Right cardiac atrium (tissue), 5 donors: ENCODE measurements around the gene PBX1. TPM values are rescaled to one million over a fixed set of nuclear protein-coding genes. Genes with fewer than 3 reads are reported as not detected.
A peak's percentile ranks its signal among the peaks of the same experiment; 100 is the strongest.

Experiments
- ATAC-seq, 2 donors: fragments of 200-7000 bp; cut with Tn5 transposase; one replicate each; pipeline versions ENCODE4 v1.8.0 to v1.9.1; 2020; ENCODE audit warnings: moderate library complexity in 2 of 2, mild to moderate bottlenecking in 1 of 2
- DNase-seq, 3 donors: peaks; one replicate each; pipeline ENCODE4 v3.0.0-alpha.2; 2020
- H3K27ac ChIP-seq: one replicate; pipeline ENCODE4 v1.5.1; 2013; ENCODE audit warnings: mild to moderate bottlenecking, low read length, control low read depth, moderate library complexity
- H3K27me3 ChIP-seq: one replicate; pipeline ENCODE4 v1.6.1; 2013; ENCODE audit not compliant: control insufficient read depth, insufficient read depth
- H3K4me1 ChIP-seq: one replicate; pipeline ENCODE4 v1.6.1; 2013; ENCODE audit warnings: low read length; ENCODE audit not compliant: control insufficient read depth, insufficient read depth
- H3K4me3 ChIP-seq: one replicate; pipeline ENCODE4 v1.5.1; 2013; ENCODE audit warnings: low read length, control low read depth
- H3K9me3 ChIP-seq: one replicate; pipeline ENCODE4 v1.6.1; 2013; ENCODE audit warnings: low read length; ENCODE audit not compliant: control insufficient read depth
- WGBS: extraction: QIAGEN DNeasy Blood & Tissue Kit; methylation state at CpG from one replicate; pipeline ENCODE4 v1.1.7; 2013; 5-methylcytosine and 5-hydroxymethylcytosine counted together
- intact Hi-C, 4 donors: fragments of 100-400 bp; cut with DNase I; formaldehyde crosslinking; loops; one replicate each; pipeline versions ENCODE4 v1.11.0 to v1.14.0; 2022 to 2023
- polyA plus RNA-seq: library from polyadenylated mRNA; stranded (reverse); fragments of 200-250 nt; gene quantifications from one replicate; pipeline ENCODE4 v1.2.3, GENCODE V29; 2013
- total RNA-seq, 4 donors: library from RNA; stranded (reverse); fragmentation: NEBNext Ultra II Directional; extraction: Animal tissue kit (Norgen Biotek cat#: 25700); gene quantifications; one replicate each; pipeline ENCODE4 v1.2.1, GENCODE V29; 2021
- donor health status: healthy with polysubstance abuse.
- donor health status: DM: no; HTN: yes; CAD: no.
- donor health status: DM: no; HTN: no; CAD: no.
- donor health status: DM: no; HTN: yes; CAD: no; lungs with severe emphysema.
- donor health status: DM: yes; HTN: yes; CAD: no.

Gene PBX1
- total and polyA plus RNA-seq, 5 donors = 19.8 to 81.6 (median 76.8) TPM

DNA sequence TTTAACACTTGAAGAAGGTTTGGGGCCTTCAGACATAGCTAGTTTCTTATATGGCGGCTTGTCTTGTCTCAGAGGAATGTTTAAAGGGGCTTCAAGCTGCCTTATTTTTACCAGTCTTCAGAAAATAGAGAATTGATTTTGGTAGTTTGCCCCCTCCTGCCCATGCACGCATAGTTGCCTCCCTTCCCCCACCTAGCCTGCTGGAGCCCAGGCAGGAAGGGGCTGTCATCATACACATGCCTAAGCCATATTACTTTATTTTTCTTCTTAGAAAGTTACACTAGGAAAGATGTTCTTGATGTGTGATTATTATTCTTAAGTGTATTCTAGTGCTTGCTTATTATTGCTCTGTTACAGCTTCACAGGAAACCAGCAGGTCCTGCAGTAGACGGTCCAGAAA, 18.3 kb downstream of the PBX1 start:
- Histone ChIP-seq H3K27ac (no peak overlapping the region), H3K4me3 (no peak overlapping the region), H3K27me3 (no peaks in the 10 kb centered on the region), H3K4me1 (peaks cover 7% of the 10 kb centered on the region), H3K9me3 (no peaks in the 10 kb centered on the region)
- ATAC-seq (no peak), DNase-seq (no peak)
- intact Hi-C loops = no loop called here
- WGBS = 56% methylated on average over 3 of the region's 3 CpGs

DNA sequence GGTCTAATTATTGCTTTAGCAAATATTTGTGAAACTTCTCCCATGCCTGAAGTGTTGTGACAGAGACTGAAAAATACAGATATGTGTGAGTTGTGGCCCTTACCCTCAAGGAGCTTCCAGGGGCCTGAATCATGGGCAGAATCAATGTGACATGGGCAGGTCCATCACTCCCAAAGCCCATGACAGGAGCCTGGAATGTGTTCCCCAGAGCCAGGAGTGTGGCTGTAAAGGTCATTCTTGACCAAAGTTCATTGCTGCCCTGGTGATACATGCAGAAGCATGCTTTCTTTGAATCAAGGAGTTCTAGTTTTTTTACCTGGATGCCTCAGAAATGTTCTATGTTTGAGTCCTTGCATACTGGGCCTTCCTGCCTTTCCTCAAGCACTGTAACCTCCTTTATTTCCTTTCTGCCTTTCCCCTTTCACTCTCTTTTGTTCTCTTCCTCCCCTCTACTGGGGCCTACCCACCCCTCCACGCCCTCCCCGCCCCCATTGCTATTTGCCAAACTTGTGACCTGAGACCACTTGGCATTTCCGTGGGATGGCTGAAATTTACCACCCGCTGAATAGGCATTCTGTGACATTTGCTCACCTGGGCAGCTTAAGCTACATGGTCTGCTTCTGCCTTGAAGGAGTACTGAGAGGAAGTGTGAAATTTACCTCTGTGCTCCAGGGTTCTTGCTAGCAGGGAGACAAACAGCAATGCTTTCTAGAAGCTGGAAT, 19.7 kb downstream of the PBX1 start:
- no peak for ATAC-seq
- no peak overlapping the region for H3K4me3 ChIP-seq
- intact Hi-C loops = no loop called here
- DNase-seq = no peak
- 85% methylated on average over 4 of the region's 4 CpGs for WGBS
- H3K4me1 ChIP-seq = peaks cover 7% of the 10 kb centered on the region
- H3K27ac ChIP-seq = no peak overlapping the region
- H3K27me3 ChIP-seq = no peaks in the 10 kb centered on the region
- H3K9me3 ChIP-seq = no peaks in the 10 kb centered on the region

DNA sequence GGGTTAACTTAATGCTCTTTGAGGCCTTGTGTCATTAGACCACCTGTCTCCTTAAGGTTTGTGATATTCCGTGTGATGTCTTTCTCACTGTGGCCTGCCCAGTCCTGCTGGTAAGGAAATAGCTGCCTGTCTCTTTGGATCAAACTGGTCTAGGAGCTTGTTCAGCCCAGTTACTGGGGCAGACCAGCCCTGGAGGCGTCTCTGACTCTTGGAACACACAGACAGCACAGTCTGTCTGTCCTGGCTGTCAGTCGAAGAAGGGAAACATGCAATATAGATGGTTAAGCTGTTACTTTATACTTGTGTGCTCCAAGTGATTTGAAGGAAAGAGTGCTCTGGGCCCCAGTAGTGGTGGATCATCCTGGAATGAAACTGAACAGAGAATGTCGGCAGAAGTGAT, 20.4 kb downstream of the PBX1 start:
- H3K27me3 ChIP-seq = no peaks in the 10 kb centered on the region
- ATAC-seq (no peak), DNase-seq (no peak)
- WGBS = 59% methylated on average over 4 of the region's 4 CpGs
- H3K27ac ChIP-seq = peak overlapping the region; percentile 27
- no peak overlapping the region for H3K4me3 ChIP-seq
- intact Hi-C loops = no loop called here
- peaks cover 7% of the 10 kb centered on the region for H3K4me1 ChIP-seq
- H3K9me3 ChIP-seq = no peaks in the 10 kb centered on the region

DNA sequence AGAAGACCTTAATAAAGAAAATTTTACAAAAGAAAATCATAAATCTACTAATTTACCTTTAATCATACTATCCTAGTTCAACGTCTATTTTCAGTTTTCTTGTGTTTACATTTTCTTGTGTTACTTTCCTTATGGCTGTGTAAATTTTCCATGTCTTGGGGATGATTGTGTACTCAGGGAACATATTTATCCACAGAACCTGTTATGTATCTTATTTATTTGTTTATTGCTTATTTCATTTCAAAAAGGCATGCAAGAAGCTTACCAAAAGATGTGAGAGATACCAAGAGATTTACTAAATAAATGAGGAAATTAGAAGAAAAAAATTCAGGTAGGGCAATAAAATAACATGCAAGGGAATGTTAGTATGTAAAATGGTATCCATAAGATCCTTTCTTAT, 22.8 kb downstream of the PBX1 start:
- 94% methylated on average over 1 of the region's 1 CpG for WGBS
- H3K4me1 ChIP-seq = peaks cover 9% of the 10 kb centered on the region
- intact Hi-C loops = no loop called here
- ATAC-seq (no peak), DNase-seq (no peak)
- H3K4me3 ChIP-seq = no peak overlapping the region
- no peaks in the 10 kb centered on the region for H3K27me3 ChIP-seq
- no peak overlapping the region for H3K27ac ChIP-seq
- H3K9me3 ChIP-seq = no peaks in the 10 kb centered on the region

DNA sequence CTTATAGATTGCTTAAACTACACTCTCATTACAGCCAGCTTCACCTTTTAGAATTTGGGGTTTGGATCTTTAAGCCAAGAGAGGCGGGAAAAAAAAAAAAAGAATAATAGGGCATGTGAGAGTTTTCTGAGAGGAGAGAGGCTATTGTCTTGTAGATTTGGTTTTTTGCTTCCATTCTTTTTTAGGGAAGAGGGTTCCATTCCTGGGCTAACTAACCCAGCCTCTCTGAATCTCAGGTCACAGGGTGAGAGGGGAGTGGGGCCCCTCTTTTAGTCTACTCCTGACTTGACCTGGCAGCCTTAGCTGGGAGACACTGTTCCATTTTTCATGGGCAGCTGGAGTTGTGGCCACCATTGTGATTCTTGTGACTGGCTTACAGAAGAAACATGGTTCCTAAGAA, 24.2 kb downstream of the PBX1 start:
- Histone ChIP-seq H3K4me3 (no peak overlapping the region), H3K27me3 (no peaks in the 10 kb centered on the region), H3K4me1 (peaks cover 14% of the 10 kb centered on the region), H3K9me3 (no peaks in the 10 kb centered on the region), H3K27ac (no peak overlapping the region)
- ATAC-seq (no peak), DNase-seq (no peak)
- WGBS = 93% methylated on average over 1 of the region's 1 CpG
- intact Hi-C loops = no loop called here

DNA sequence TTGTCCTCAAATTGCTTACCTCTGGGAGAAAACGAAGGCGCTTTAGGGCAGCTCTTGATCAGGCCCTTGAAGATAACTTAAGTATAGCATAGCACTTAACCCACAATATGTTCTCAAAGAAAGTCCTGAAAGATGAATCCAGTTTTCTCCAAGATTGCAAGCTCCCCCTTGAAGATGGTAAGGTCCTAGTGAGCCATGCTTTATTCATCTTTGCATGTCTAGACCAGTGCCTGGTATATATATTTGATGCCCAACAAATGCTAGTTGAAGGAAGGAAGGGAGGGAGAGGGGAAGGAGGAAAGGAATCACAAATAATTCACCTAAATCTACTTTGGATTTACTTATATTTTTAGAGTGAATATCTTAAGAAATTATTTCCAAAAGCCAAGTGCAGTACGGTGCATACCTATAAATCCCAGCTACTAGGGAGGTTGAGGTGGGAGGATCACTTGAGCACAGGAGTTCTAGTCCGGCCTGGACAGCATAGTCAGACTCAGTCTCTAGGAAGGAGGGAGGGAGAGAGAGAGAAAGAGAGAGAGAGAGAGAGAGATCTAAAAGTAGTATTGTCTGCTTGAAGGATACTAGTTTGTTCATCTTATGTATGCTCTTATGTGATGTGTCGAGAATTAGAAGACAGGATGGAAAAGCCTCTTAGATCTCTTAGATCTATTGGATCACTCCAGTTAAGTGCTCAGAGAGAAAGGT, 25.0 kb downstream of the PBX1 start:
- no peaks in the 10 kb centered on the region for H3K9me3 ChIP-seq
- no peak overlapping the region for H3K4me3 ChIP-seq
- no peaks in the 10 kb centered on the region for H3K27me3 ChIP-seq
- ATAC-seq = no peak
- intact Hi-C loops = no loop called here
- WGBS = 94% methylated on average over 5 of the region's 5 CpGs
- no peak for DNase-seq
- no peak overlapping the region for H3K27ac ChIP-seq
- H3K4me1 ChIP-seq = peaks cover 16% of the 10 kb centered on the region

DNA sequence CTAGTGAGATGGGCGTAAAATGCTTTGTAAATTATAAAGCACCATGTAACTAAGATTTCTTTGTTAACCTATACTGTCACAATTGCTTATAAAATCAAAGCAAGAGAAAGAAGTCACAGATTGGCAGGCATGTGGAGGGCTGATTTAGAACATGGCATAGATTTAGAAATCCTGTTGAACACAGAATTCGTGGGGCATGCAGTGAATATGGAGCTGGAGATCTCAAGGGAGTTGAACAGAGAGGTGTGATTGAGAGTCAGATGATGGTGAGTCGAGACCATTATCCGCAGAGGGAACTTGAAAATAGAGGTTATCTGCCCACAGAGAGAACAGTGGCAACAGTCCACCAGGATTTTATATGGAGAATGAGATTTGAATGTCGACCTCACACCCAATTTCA, 27.6 kb downstream of the PBX1 start:
- H3K9me3 ChIP-seq = no peaks in the 10 kb centered on the region
- H3K27me3 ChIP-seq = no peaks in the 10 kb centered on the region
- WGBS = 58% methylated on average over 5 of the region's 5 CpGs
- DNase-seq (no peak), ATAC-seq (no peak)
- H3K4me3 ChIP-seq = no peak overlapping the region
- H3K4me1 ChIP-seq = peaks cover 19% of the 10 kb centered on the region
- no peak overlapping the region for H3K27ac ChIP-seq
- intact Hi-C loops = no loop called here

DNA sequence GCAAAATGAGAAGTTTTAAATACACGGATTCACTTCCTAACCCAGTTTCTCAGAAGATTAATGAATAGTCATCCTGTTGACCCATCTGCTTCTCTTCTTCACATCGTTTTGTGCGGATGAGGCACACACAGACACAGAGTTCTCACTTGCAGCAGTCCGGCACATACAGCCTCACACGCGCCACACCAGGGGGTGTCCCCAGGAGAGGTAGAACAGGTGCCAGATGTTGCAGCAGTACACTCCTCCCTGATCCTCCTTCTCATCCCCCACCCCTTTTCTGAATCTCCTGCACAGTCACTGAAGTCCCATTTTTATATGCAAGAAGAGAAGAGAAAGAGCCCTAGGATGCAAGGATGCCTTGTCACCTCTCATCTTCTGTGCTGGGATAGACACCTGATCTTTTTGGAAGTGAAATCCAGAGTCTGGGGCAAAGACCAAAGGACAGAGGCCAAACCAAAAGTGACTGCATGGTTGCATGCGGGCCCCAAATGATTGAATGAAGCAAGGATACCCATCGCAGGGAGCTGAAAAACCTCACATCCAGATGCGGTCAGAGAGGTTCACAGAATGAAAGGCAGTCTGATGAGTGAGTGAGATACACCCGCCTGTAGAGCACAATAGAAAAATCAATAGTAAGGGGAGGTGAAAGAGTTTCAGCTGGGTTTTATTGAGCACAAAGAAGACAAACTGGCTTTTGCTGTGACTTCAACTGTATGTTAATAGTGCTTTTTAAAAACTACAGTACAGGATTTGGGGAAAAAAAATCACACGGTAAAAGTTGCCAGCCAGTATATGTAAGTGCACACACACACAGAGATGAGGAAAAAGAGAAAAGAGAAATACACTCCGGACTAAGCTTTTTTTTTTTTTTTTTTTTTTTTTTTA, 28.9 kb downstream of the PBX1 start:
- H3K9me3 ChIP-seq = no peaks in the 10 kb centered on the region
- intact Hi-C loops = no loop called here
- peak overlapping the region; percentile 64 for H3K27ac ChIP-seq
- no peaks in the 10 kb centered on the region for H3K27me3 ChIP-seq
- peaks cover 19% of the 10 kb centered on the region for H3K4me1 ChIP-seq
- 63% methylated on average over 12 of the region's 12 CpGs for WGBS
- ATAC-seq (no peak), DNase-seq (no peak)
- no peak overlapping the region for H3K4me3 ChIP-seq

DNA sequence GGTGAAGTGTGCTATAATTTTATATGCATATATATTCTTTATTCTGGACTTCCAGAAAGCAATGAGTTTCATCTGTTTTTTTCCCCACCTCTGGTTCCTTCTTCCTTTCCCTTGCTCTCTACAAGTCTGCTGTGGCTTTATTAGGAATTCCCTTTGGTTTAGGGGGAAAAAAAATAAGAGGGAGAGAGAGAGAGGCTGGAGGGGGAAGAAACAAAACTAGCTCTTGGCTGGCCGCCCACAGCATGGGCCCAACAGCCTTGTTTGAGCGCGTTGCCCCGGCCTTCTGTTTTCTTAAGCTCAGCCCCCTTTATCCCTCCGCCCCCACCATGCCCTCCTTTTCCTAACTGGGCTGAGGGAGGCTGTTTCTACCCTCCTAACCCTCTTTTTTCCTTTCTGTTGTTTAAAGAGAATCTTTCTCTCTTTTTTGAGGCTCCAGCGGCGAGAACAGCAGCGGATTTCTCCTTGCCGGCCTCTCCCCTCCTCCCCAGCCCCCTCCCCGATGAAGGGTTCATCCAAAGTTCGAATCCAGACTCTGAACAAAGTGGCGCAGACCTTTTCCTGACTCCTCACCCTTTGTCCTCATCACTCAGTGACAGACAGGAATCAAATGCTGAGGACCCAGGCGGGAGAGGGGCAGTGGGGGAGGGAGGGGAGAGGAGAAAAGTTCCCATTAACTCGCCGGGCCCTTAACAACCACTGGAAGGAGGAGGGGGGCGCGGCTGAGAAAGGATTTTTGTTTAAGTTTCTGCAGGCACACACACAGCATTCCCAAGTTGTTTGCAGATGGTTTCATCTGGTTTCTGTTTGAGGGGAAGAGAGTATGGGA, 29.7 kb downstream of the PBX1 start:
- intact Hi-C loops = no loop called here
- Histone ChIP-seq H3K4me3 (peak overlapping the region; percentile 26), H3K27me3 (no peaks in the 10 kb centered on the region), H3K4me1 (peaks cover 19% of the 10 kb centered on the region), H3K9me3 (no peaks in the 10 kb centered on the region), H3K27ac (peak overlapping the region; percentile 12)
- WGBS = 8% methylated on average over 17 of the region's 17 CpGs
- ATAC-seq = peak; percentile 76 to 87
- peak; percentile 85 to 95 (median 92) for DNase-seq

DNA sequence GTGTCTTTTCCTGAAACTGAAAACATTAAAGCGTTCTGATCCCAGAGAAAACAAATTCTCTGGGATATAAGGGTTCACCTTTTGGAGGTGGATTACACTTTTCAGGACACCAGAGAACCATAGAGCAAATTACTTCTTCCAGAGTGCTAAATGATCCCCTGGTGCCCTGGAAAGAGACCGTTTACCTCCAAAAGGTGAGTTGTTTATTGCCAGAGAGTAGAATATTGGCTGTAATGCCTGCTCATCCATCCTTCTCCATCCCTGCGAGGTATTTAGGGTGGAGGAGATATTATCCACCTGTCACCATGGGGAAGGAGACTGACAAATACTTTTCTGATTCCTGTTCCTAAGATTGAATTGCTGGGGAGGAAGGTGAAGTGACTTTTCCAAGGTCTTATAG, 30.4 kb downstream of the PBX1 start:
- Histone ChIP-seq H3K27me3 (no peaks in the 10 kb centered on the region), H3K27ac (no peak overlapping the region), H3K9me3 (no peaks in the 10 kb centered on the region), H3K4me3 (no peak overlapping the region), H3K4me1 (peaks cover 19% of the 10 kb centered on the region)
- DNase-seq (no peak), ATAC-seq (no peak)
- intact Hi-C loops = no loop called here
- 45% methylated on average over 3 of the region's 3 CpGs for WGBS
